GM18499 (cell line): ENCODE measurements around the gene WEE2.
"Not testable (repeated sequence)": the region's sequence is repeated elsewhere in the genome, so short reads cannot be mapped to it uniquely, and the experiment has no call there.

ENCODE experiments used
- ATAC-seq: cut with Tn5 transposase; IDR thresholded peaks from one replicate; pipeline ENCODE4 v1.9.1; 2021; ENCODE audit warnings: moderate number of reproducible peaks; ENCODE audit not compliant: insufficient read depth, unreplicated experiment

Gene WEE2

DNA sequence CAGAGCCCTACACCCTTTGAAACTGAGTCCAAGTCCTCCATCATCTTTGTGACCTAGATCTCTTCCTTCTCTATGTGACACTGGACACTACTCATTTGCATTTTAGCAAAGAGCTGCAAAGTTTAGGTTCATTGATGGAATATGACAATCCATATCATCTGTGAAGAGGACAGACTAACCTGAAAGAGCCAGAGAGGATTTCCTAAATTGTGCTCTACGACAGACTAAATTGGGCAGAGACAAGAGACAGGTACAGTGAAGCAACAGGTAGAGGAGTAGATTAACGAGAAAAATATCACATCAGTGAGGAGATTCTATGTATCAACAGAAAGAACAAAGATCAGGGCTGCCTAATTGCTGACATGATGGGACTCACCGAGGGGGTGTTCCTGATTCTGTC, 55.6 kb downstream of the WEE2 start, which contains the start of gene TAS2R3:
TAS2R3 (plus strand) TSS at position 301 of the 400 bp plus-strand sequence; CDS start at position 363, 62 bp downstream.
- no peak for ATAC-seq

- not testable (repeated sequence) for ATAC-seq
Observed at GRCh38 chr7:141770083-141770583, 62.0 kb downstream of the WEE2 start.

DNA sequence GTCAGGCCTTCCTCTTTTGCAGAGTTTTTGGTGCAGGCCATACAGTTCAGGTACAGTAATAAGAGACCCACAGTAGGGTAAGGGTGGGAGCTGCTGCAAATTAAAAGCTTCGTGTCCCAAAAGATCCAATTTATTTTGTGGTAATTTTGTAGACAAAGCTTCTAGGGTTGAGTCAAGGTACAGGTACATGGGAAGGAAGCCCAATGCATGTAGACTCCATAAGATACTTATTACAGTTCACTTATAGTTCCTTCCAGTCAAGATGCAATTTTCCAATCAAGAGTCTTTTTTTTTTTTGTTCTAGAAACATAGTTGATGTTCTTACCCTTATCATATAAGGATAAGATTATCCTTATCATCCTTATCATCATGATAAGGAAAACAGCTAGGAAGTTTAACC, 68.2 kb downstream of the WEE2 start, which contains the start of gene TAS2R4:
TAS2R4 (plus strand) TSS at position 301 of the 400 bp plus-strand sequence. CDS start 1,815 bp downstream, outside the sequence.
- no peak for ATAC-seq
